Gastroesophageal sphincter (tissue), 3 donors: ENCODE results near the gene ZC3H12D.

Experiments used
- CTCF ChIP-seq, 4 experiments: fragments of 200-600 bp in 2 of 4; fragments of 450-650 bp in 2 of 4; sonication (generic) in 1 of 4; IDR thresholded peaks; one replicate each; pipeline ENCODE4 v1.5.1; 2017 to 2019; ENCODE audit warnings: antibody characterized with exemption in 4 of 4, mild to moderate bottlenecking in 2 of 4, moderate library complexity in 2 of 4
- EP300 ChIP-seq: sonication (generic); formaldehyde crosslinking; IDR thresholded peaks from one replicate; pipeline ENCODE4 v1.6.1; 2017; ENCODE audit warnings: antibody characterized with exemption, mild to moderate bottlenecking
- POLR2A ChIP-seq, 2 donors: fragments of 450-650 bp; IDR thresholded peaks; one replicate each; pipeline ENCODE4 v1.6.1; 2017; ENCODE audit warnings: antibody characterized with exemption in 2 of 2, mild to moderate bottlenecking in 2 of 2, moderate library complexity in 1 of 2
- POLR2AphosphoS5 ChIP-seq: sonication (generic); formaldehyde crosslinking; IDR thresholded peaks from one replicate; pipeline ENCODE4 v1.6.1; 2017; ENCODE audit warnings: antibody characterized with exemption

GRCh38 chr6:149403534-149403933 is 81.3 kb downstream of the ZC3H12D start:
- TF ChIP-seq EP300 (no peak), CTCF (IDR thresholded peaks at IDR 0.05) (no peak), POLR2A (IDR thresholded peaks at IDR 0.05) (no peak), POLR2AphosphoS5 (no peak)
